GM21423 (cell line): ENCODE measurements around the gene GPR176.

ENCODE experiments used
- ATAC-seq: cut with Tn5 transposase; IDR thresholded peaks from one replicate; pipeline ENCODE4 v1.9.1; 2021; ENCODE audit warnings: mild to moderate bottlenecking, moderate library complexity; ENCODE audit not compliant: unreplicated experiment

GPR176 gene

GRCh38 chr15:39936681-39937080, 16.6 kb upstream of the GPR176 start:
- no peak for ATAC-seq

GRCh38 chr15:39936187-39936586, 16.1 kb upstream of the GPR176 start:
- ATAC-seq: no peak

GRCh38 chr15:39935241-39935640, 15.2 kb upstream of the GPR176 start:
- ATAC-seq: no peak

GRCh38 chr15:39934397-39935071, 14.5 kb upstream of the GPR176 start:
- ATAC-seq: peak; percentile 11

GRCh38 chr15:39931615-39932014, 11.5 kb upstream of the GPR176 start:
- ATAC-seq: no peak

GRCh38 chr15:39926526-39926925, 6.5 kb upstream of the GPR176 start:
- no peak for ATAC-seq

- no peak for ATAC-seq
Measured at GRCh38 chr15:39925112-39925842, 5.2 kb upstream of the GPR176 start.

GRCh38 chr15:39924437-39924836, 4.4 kb upstream of the GPR176 start:
- no peak for ATAC-seq

GRCh38 chr15:39922462-39923092, 2.5 kb upstream of the GPR176 start:
- ATAC-seq: no peak

GRCh38 chr15:39921274-39921638, 1.2 kb upstream of the GPR176 start:
- no peak for ATAC-seq

GRCh38 chr15:39920510-39921273, 626 bp upstream of the GPR176 start:
- ATAC-seq: peak; percentile 85

- no peak for ATAC-seq
Measured at GRCh38 chr15:39919411-39919747, 687 bp downstream of the GPR176 start.

- no peak for ATAC-seq
Measured at GRCh38 chr15:39918688-39919385, 1.2 kb downstream of the GPR176 start.

GRCh38 chr15:39914977-39915376, 5.1 kb downstream of the GPR176 start:
- ATAC-seq: no peak

GRCh38 chr15:39909007-39909406, 11.1 kb downstream of the GPR176 start:
- no peak for ATAC-seq

GRCh38 chr15:39908186-39908585, 11.9 kb downstream of the GPR176 start:
- no peak for ATAC-seq

GRCh38 chr15:39907216-39907615, 12.8 kb downstream of the GPR176 start:
- ATAC-seq: no peak

GRCh38 chr15:39904115-39904514, 16.0 kb downstream of the GPR176 start:
- no peak for ATAC-seq

- no peak for ATAC-seq
Measured at GRCh38 chr15:39898317-39898716, 21.7 kb downstream of the GPR176 start.

- ATAC-seq: no peak
Measured at GRCh38 chr15:39896846-39897245, 23.2 kb downstream of the GPR176 start.

GRCh38 chr15:39896101-39896500, 24.0 kb downstream of the GPR176 start:
- ATAC-seq: no peak
